Heart left ventricle (tissue), 16 donors: Measurements from ENCODE around the gene GPATCH11. TPM values are rescaled to one million over a fixed set of nuclear protein-coding genes. Genes with fewer than 3 reads are reported as not detected.

ENCODE experiments used
- ATAC-seq, 4 donors: fragments of 200-7000 bp; cut with Tn5 transposase; one replicate each; pipeline ENCODE4 v1.9.1; 2020 to 2022; ENCODE audit warnings: moderate library complexity in 4 of 4, mild to moderate bottlenecking in 3 of 4, moderate number of reproducible peaks in 1 of 4
- DNase-seq, 5 donors: peaks; one replicate each; pipeline ENCODE4 v3.0.0-alpha.2; 2020
- H3K27ac ChIP-seq, 12 donors: fragments of 200-600 bp; sonication (generic) in 4 of 12; one replicate each; pipeline versions ENCODE4 v1.5.0 to v1.8.0; 2016 to 2022; ENCODE audit warnings: mild to moderate bottlenecking in 2 of 12
- H3K27me3 ChIP-seq, 9 donors: fragments of 200-600 bp; sonication (generic) in 2 of 9; one replicate each; pipeline versions ENCODE4 v1.5.1 to v1.8.0; 2016 to 2022; ENCODE audit warnings: mild to moderate bottlenecking in 3 of 9
- H3K36me3 ChIP-seq, 9 donors: fragments of 200-600 bp; sonication (generic) in 2 of 9; one replicate each; pipeline versions ENCODE4 v1.5.0 to v1.8.0; 2018 to 2022; ENCODE audit warnings: mild to moderate bottlenecking in 2 of 9
- H3K4me1 ChIP-seq, 12 donors: fragments of 200-600 bp; sonication (generic) in 4 of 12; one replicate each; pipeline versions ENCODE4 v1.5.0 to v1.8.0; 2016 to 2022; ENCODE audit warnings: mild to moderate bottlenecking in 3 of 12
- H3K4me3 ChIP-seq, 12 donors: fragments of 200-600 bp; sonication (generic) in 4 of 12; one replicate each; pipeline versions ENCODE4 v1.5.0 to v1.8.0; 2017 to 2022; ENCODE audit warnings: mild to moderate bottlenecking in 9 of 12, moderate library complexity in 4 of 12
- H3K9me3 ChIP-seq, 12 donors: fragments of 200-600 bp; sonication (generic) in 4 of 12; one replicate each; pipeline versions ENCODE4 v1.5.0 to v1.8.0; 2016 to 2022; ENCODE audit warnings: mild to moderate bottlenecking in 1 of 12
- CTCF ChIP-seq, 12 donors: fragments of 200-600 bp; sonication (generic) in 4 of 12; IDR thresholded peaks; one replicate each; pipeline versions ENCODE4 v1.5.0 to v1.8.0; 2018 to 2022; ENCODE audit warnings: antibody characterized with exemption in 12 of 12, mild to moderate bottlenecking in 5 of 12
- POLR2A ChIP-seq, 2 donors: fragments of 450-650 bp; IDR thresholded peaks; one replicate each; pipeline ENCODE4 v1.6.1; 2017; ENCODE audit warnings: antibody characterized with exemption in 2 of 2, mild to moderate bottlenecking in 2 of 2, moderate library complexity in 2 of 2
- WGBS, 4 donors: extraction: QIAGEN DNeasy Blood & Tissue Kit in 2 of 4; methylation state at CpG; one replicate each; pipeline versions ENCODE4 v1.1.5 to v1.1.7; 2013 to 2018; 5-methylcytosine and 5-hydroxymethylcytosine counted together
- intact Hi-C, 10 donors: fragments of 100-400 bp; cut with DNase I; formaldehyde crosslinking; loops; one replicate each; pipeline versions ENCODE4 v1.11.1 to v1.14.2; 2022
- polyA plus RNA-seq, 2 donors: library from polyadenylated mRNA; stranded (reverse); fragments of 200-250 nt; gene quantifications; one replicate each; pipeline ENCODE4 v1.2.3, GENCODE V29; 2013
- total RNA-seq, 9 donors: library from RNA; depleted of rRNA in 2 of 9; stranded (reverse); fragments of >200 nt in 2 of 9; fragmentation: NEBNext Ultra II Directional in 3 of 9; extraction: Animal tissue kit (Norgen Biotek cat#: 25700) in 3 of 9; gene quantifications; one replicate each; pipeline versions ENCODE4 v1.1.0 to v1.2.4, GENCODE V29; 2016 to 2023
- donor health status: ischemic (EF 13 %, LVEDD 7.1; RV severe dilation, severe dysfunction).
- donor health status: healthy with polysubstance abuse.
- donor health status: DM: no; HTN: yes; CAD: no.
- donor health status: DM: no; HTN: no; CAD: no.
- donor health status: ischemic (EF 25% LVEDD 6.9; RV normal size, moderate dysfunction).
- donor health status: ischemic (EF 25% LVEDD 5.7; RV mildly dilated, moderate dysfunction).
- donor health status: healthy.
- donor health status: DM: yes; HTN: yes; CAD: no.
- donor health status: ischemic (EF 35%, LVEDD 5.7; RV mildly dilated, moderate dysfunction).
- donor health status: nonischemic (EF 11% LVEDD 7.7; RV severe dilation, severe dysfunction).
- donor health status: DM: yes; HTN: yes; CAD: no.
- donor health status: PGD.
- donor health status: ischemic (EF 29% LVEDD 5.4; RV normal size, mild dysfunction).
- donor health status: nonischemic (EF 23%, LVEDD 6.1; RV moderate dilation, normal function).

Gene GPATCH11
- total and polyA plus RNA-seq, 11 donors: 3.2 to 9.4 (median 5.3) TPM

- no peak overlapping the region for H3K4me3 ChIP-seq
- intact Hi-C loops: no loop called here
- WGBS, 4 donors: 61 to 73% (median 67%) methylated on average over 5 of the region's 5 CpGs
- H3K9me3 ChIP-seq: no peaks in the 10 kb centered on the region
- TF ChIP-seq POLR2A (IDR thresholded peaks at IDR 0.05) (no peak), CTCF (IDR thresholded peaks at IDR 0.05) (no peak)
- H3K4me1 ChIP-seq: peaks cover 0 to 9% (median 0%) of the 10 kb centered on the region in 12 donors
- H3K36me3 ChIP-seq: peaks cover 0 to 100% (median 97%) of the 10 kb centered on the region in 9 donors
- DNase-seq (no peak), ATAC-seq (peak in 3 of 4 donors; percentile 55 to 60 (median 58))
- H3K27ac ChIP-seq: peak overlapping the region in 5 of 12 donors; percentile 5 to 47 (median 13)
- no peaks in the 10 kb centered on the region for H3K27me3 ChIP-seq
Observed at GRCh38 chr2:37061776-37062175, 22.5 kb upstream of the GPATCH11 start.

- ATAC-seq (no peak), DNase-seq (no peak)
- no peaks in the 10 kb centered on the region for H3K27me3 ChIP-seq
- no peak overlapping the region for H3K4me3 ChIP-seq
- no peak for TF ChIP-seq CTCF (IDR thresholded peaks at IDR 0.05)
- 77 to 84% (median 81%) methylated on average over 6 of the region's 6 CpGs for WGBS, 4 donors
- intact Hi-C loops: no loop called here
- H3K36me3 ChIP-seq: peaks cover 0 to 100% (median 97%) of the 10 kb centered on the region in 9 donors
- H3K4me1 ChIP-seq: no peaks in the 10 kb centered on the region
- no peak overlapping the region for H3K27ac ChIP-seq
- H3K9me3 ChIP-seq: no peaks in the 10 kb centered on the region
Observed at GRCh38 chr2:37068686-37069085, 15.6 kb upstream of the GPATCH11 start.

GRCh38 chr2:37070931-37071330 lies 13.4 kb upstream of the GPATCH11 start:
- Histone ChIP-seq H3K27ac (no peak overlapping the region), H3K27me3 (no peaks in the 10 kb centered on the region), H3K4me3 (no peak overlapping the region), H3K36me3 (peaks cover 0 to 98% (median 95%) of the 10 kb centered on the region in 9 donors), H3K9me3 (no peaks in the 10 kb centered on the region), H3K4me1 (no peaks in the 10 kb centered on the region)
- TF ChIP-seq CTCF (IDR thresholded peaks at IDR 0.05) (no peak), POLR2A (IDR thresholded peaks at IDR 0.05) (no peak)
- DNase-seq (no peak), ATAC-seq (no peak)
- intact Hi-C loops: no loop called here
- 97 to 99% (median 98%) methylated on average over 2 of the region's 2 CpGs for WGBS, 4 donors

- Histone ChIP-seq H3K9me3 (no peaks in the 10 kb centered on the region), H3K27ac (peak overlapping the region in 2 of 12 donors; percentile 24 to 78), H3K36me3 (peaks cover 0 to 69% (median 47%) of the 10 kb centered on the region in 9 donors), H3K4me1 (peaks cover 2 to 46% (median 37%) of the 10 kb centered on the region in 12 donors), H3K27me3 (no peaks in the 10 kb centered on the region), H3K4me3 (no peak overlapping the region)
- no peak for TF ChIP-seq CTCF (IDR thresholded peaks at IDR 0.05)
- no peak for TF ChIP-seq POLR2A (IDR thresholded peaks at IDR 0.05)
- DNase-seq (no peak), ATAC-seq (no peak)
- intact Hi-C loops: no loop called here
- WGBS, 4 donors: 49 to 64% (median 58%) methylated on average over 2 of the region's 2 CpGs
Observed at GRCh38 chr2:37080266-37080665, 4.1 kb upstream of the GPATCH11 start.
